ENCODE data around the gene EYA3.

EYA3 gene

GRCh38 chr1:28083876-28084275, 4.5 kb downstream of the EYA3 start:
- Histone ChIP-seq H3K27me3 (ENCODE audit: insufficient read depth, low read length) (no peaks in the 10 kb centered on the region), H3K4me3 (ENCODE audit: low read length) (no peak overlapping the region), H3K36me3 (ENCODE audit: insufficient read depth, low read depth, low read length) (no peaks in the 10 kb centered on the region; the same call in 1 of the 2 replicates), H3K27ac (ENCODE audit: low read length) (no peak overlapping the region), H3K4me1 (ENCODE audit: insufficient read depth, low read length) (peaks cover 7% of the 10 kb centered on the region; the same call in 1 of the 2 replicates), H3K9ac (ENCODE audit: low read depth, low read length) (no peak overlapping the region), H3K9me3 (ENCODE audit: insufficient read depth, low read depth, low read length) (no peaks in the 10 kb centered on the region)

- Histone ChIP-seq H3K9ac (ENCODE audit: low read depth, low read length) (no peak overlapping the region), H3K36me3 (ENCODE audit: insufficient read depth, low read depth, low read length) (no peaks in the 10 kb centered on the region; the same call in 1 of the 2 replicates), H3K27me3 (ENCODE audit: insufficient read depth, low read length) (no peaks in the 10 kb centered on the region), H3K27ac (ENCODE audit: low read length) (no peak overlapping the region), H3K4me1 (ENCODE audit: insufficient read depth, low read length) (no peaks in the 10 kb centered on the region), H3K4me3 (ENCODE audit: low read length) (no peak overlapping the region), H3K9me3 (ENCODE audit: insufficient read depth, low read depth, low read length) (no peaks in the 10 kb centered on the region)
These were observed 9.5 kb downstream of the EYA3 start for GRCh38 chr1:28078680-28079626.

GRCh38 chr1:28078262-28078661, 10.1 kb downstream of the EYA3 start:
- Histone ChIP-seq H3K36me3 (ENCODE audit: insufficient read depth, low read depth, low read length) (no peaks in the 10 kb centered on the region; the same call in 1 of the 2 replicates), H3K9ac (ENCODE audit: low read depth, low read length) (no peak overlapping the region), H3K27me3 (ENCODE audit: insufficient read depth, low read length) (no peaks in the 10 kb centered on the region), H3K9me3 (ENCODE audit: insufficient read depth, low read depth, low read length) (no peaks in the 10 kb centered on the region), H3K27ac (ENCODE audit: low read length) (no peak overlapping the region), H3K4me3 (ENCODE audit: low read length) (no peak overlapping the region), H3K4me1 (ENCODE audit: insufficient read depth, low read length) (no peaks in the 10 kb centered on the region)

GRCh38 chr1:28074892-28075511, 13.4 kb downstream of the EYA3 start:
- Histone ChIP-seq H3K9ac (ENCODE audit: low read depth, low read length) (no peak overlapping the region), H3K4me3 (ENCODE audit: low read length) (no peak overlapping the region), H3K27me3 (ENCODE audit: insufficient read depth, low read length) (no peaks in the 10 kb centered on the region), H3K4me1 (ENCODE audit: insufficient read depth, low read length) (no peaks in the 10 kb centered on the region), H3K27ac (ENCODE audit: low read length) (no peak overlapping the region), H3K9me3 (ENCODE audit: insufficient read depth, low read depth, low read length) (no peaks in the 10 kb centered on the region), H3K36me3 (ENCODE audit: insufficient read depth, low read depth, low read length) (no peaks in the 10 kb centered on the region; the same call in 1 of the 2 replicates)

GRCh38 chr1:28073867-28074266, 14.5 kb downstream of the EYA3 start:
- Histone ChIP-seq H3K9me3 (ENCODE audit: insufficient read depth, low read depth, low read length) (no peaks in the 10 kb centered on the region), H3K4me3 (ENCODE audit: low read length) (no peak overlapping the region), H3K4me1 (ENCODE audit: insufficient read depth, low read length) (no peaks in the 10 kb centered on the region), H3K27me3 (ENCODE audit: insufficient read depth, low read length) (no peaks in the 10 kb centered on the region), H3K27ac (ENCODE audit: low read length) (no peak overlapping the region), H3K36me3 (ENCODE audit: insufficient read depth, low read depth, low read length) (no peaks in the 10 kb centered on the region), H3K9ac (ENCODE audit: low read depth, low read length) (no peak overlapping the region)

GRCh38 chr1:28071813-28072212, 16.6 kb downstream of the EYA3 start:
- no peaks in the 10 kb centered on the region for H3K9me3 ChIP-seq (ENCODE audit: insufficient read depth, low read depth, low read length)
- H3K27ac ChIP-seq (ENCODE audit: low read length): no peak overlapping the region
- H3K4me3 ChIP-seq (ENCODE audit: low read length): no peak overlapping the region
- no peaks in the 10 kb centered on the region for H3K27me3 ChIP-seq (ENCODE audit: insufficient read depth, low read length)
- H3K9ac ChIP-seq (ENCODE audit: low read depth, low read length): no peak overlapping the region
- H3K4me1 ChIP-seq (ENCODE audit: insufficient read depth, low read length): no peaks in the 10 kb centered on the region
- H3K36me3 ChIP-seq (ENCODE audit: insufficient read depth, low read depth, low read length): no peaks in the 10 kb centered on the region

GRCh38 chr1:28070725-28071593, 17.5 kb downstream of the EYA3 start:
- H3K4me3 ChIP-seq (ENCODE audit: low read length): no peak overlapping the region
- no peaks in the 10 kb centered on the region for H3K36me3 ChIP-seq (ENCODE audit: insufficient read depth, low read depth, low read length)
- H3K4me1 ChIP-seq (ENCODE audit: insufficient read depth, low read length): no peaks in the 10 kb centered on the region
- no peak overlapping the region for H3K27ac ChIP-seq (ENCODE audit: low read length)
- H3K9ac ChIP-seq (ENCODE audit: low read depth, low read length): no peak overlapping the region
- H3K27me3 ChIP-seq (ENCODE audit: insufficient read depth, low read length): no peaks in the 10 kb centered on the region
- no peaks in the 10 kb centered on the region for H3K9me3 ChIP-seq (ENCODE audit: insufficient read depth, low read depth, low read length)

- Histone ChIP-seq H3K4me1 (ENCODE audit: insufficient read depth, low read length) (no peaks in the 10 kb centered on the region), H3K27ac (ENCODE audit: low read length) (no peak overlapping the region), H3K27me3 (ENCODE audit: insufficient read depth, low read length) (no peaks in the 10 kb centered on the region), H3K9ac (ENCODE audit: low read depth, low read length) (no peak overlapping the region), H3K4me3 (ENCODE audit: low read length) (no peak overlapping the region), H3K9me3 (ENCODE audit: insufficient read depth, low read depth, low read length) (no peaks in the 10 kb centered on the region), H3K36me3 (ENCODE audit: insufficient read depth, low read depth, low read length) (no peaks in the 10 kb centered on the region)
These were observed 20.8 kb downstream of the EYA3 start for GRCh38 chr1:28067523-28068090.

GRCh38 chr1:28066393-28067154, 21.8 kb downstream of the EYA3 start:
- Histone ChIP-seq H3K36me3 (ENCODE audit: insufficient read depth, low read depth, low read length) (no peaks in the 10 kb centered on the region), H3K9me3 (ENCODE audit: insufficient read depth, low read depth, low read length) (no peaks in the 10 kb centered on the region), H3K4me3 (ENCODE audit: low read length) (no peak overlapping the region), H3K27me3 (ENCODE audit: insufficient read depth, low read length) (no peaks in the 10 kb centered on the region), H3K9ac (ENCODE audit: low read depth, low read length) (no peak overlapping the region), H3K4me1 (ENCODE audit: insufficient read depth, low read length) (no peaks in the 10 kb centered on the region), H3K27ac (ENCODE audit: low read length) (no peak overlapping the region)

GRCh38 chr1:28064064-28064463, 24.3 kb downstream of the EYA3 start:
- H3K9ac ChIP-seq (ENCODE audit: low read depth, low read length): no peak overlapping the region
- no peak overlapping the region for H3K27ac ChIP-seq (ENCODE audit: low read length)
- no peak overlapping the region for H3K4me3 ChIP-seq (ENCODE audit: low read length)
- H3K36me3 ChIP-seq (ENCODE audit: insufficient read depth, low read depth, low read length): no peaks in the 10 kb centered on the region
- no peaks in the 10 kb centered on the region for H3K9me3 ChIP-seq (ENCODE audit: insufficient read depth, low read depth, low read length)
- no peaks in the 10 kb centered on the region for H3K27me3 ChIP-seq (ENCODE audit: insufficient read depth, low read length)
- no peaks in the 10 kb centered on the region for H3K4me1 ChIP-seq (ENCODE audit: insufficient read depth, low read length)

- H3K4me1 ChIP-seq (ENCODE audit: insufficient read depth, low read length): no peaks in the 10 kb centered on the region
These were observed 25.6 kb downstream of the EYA3 start for GRCh38 chr1:28062806-28063205.

More at GRCh38 chr1:28062806-28063205, 25.6 kb downstream of the EYA3 start:
- Histone ChIP-seq H3K36me3 (ENCODE audit: insufficient read depth, low read depth, low read length) (no peaks in the 10 kb centered on the region), H3K4me3 (ENCODE audit: low read length) (no peak overlapping the region), H3K9ac (ENCODE audit: low read depth, low read length) (no peak overlapping the region), H3K27ac (ENCODE audit: low read length) (no peak overlapping the region), H3K27me3 (ENCODE audit: insufficient read depth, low read length) (no peaks in the 10 kb centered on the region), H3K9me3 (ENCODE audit: insufficient read depth, low read depth, low read length) (no peaks in the 10 kb centered on the region)

All from iPS-20b (cell line).